Dermis blood vessel endothelial cell (primary cell): ENCODE data around the gene OR10G2. TPM values are rescaled to one million over a fixed set of nuclear protein-coding genes. Genes with fewer than 3 reads are reported as not detected.
"Not testable (repeated sequence)": the region's sequence is repeated elsewhere in the genome, so short reads cannot be mapped to it uniquely, and the experiment has no call there.

Experiments
- DNase-seq: peaks from one replicate; pipeline ENCODE4 v3.0.0; 2010
- total RNA-seq: library from RNA; depleted of rRNA; stranded (reverse); fragments of >200 nt; gene quantifications from 2 replicates; pipeline ENCODE4 v1.2.3, GENCODE V29; 2014

Gene OR10G2, protein sequence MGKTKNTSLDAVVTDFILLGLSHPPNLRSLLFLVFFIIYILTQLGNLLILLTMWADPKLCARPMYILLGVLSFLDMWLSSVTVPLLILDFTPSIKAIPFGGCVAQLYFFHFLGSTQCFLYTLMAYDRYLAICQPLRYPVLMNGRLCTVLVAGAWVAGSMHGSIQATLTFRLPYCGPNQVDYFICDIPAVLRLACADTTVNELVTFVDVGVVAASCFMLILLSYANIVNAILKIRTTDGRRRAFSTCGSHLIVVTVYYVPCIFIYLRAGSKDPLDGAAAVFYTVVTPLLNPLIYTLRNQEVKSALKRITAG
- total RNA-seq: not detected in 2 replicates

- DNase-seq: no peak
Observed at GRCh38 chr14:21634840-21635239, at the start of gene OR10G2. TSS of gene OR10G2 (minus strand) at chr14:21634940. CDS start at chr14:21634842, 98 bp downstream.

DNA sequence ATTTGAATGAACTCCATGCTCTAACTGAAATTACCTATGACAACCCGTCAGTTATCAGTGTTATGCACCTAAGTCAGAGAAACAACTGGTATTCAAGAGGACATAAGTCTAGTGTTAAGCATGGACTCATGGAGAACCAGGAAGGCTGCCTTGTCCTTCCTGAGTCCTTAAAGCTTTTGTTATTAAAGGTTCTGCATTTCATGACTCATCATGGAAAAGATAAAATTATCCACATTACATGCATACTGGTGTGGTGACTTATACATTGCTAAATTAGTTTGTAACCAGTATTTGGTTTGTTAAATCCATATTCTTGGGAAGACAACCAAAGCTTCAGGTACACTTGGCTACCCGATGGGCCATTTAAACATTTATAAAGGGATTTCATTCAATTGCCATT, 45.3 kb upstream of the OR10G2 start:
- DNase-seq: peak; percentile 53

DNA sequence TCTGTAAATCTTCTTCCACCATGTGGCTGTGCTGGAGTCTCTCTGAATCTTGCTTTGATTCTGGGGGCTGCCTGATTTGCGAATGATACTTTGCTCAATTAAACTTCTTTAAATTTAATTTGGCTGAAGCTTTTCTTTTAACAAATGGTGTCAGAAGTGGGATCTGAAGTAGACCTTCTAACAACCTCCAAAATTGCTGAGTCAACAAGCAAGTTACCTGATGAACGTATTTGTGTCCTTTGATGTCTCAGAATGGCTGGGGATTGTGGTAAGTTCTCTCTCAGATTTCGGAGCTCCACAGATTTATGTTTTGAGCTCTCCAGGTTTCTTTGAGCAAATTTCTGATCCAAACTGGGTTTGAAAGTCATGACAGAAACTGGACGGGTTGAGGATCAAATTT, 40.8 kb upstream of the OR10G2 start:
- DNase-seq: no peak

GRCh38 chr14:21673718-21674117, 39.0 kb upstream of the OR10G2 start, which contains the start of gene OR4E1:
TSS of gene OR4E1 (minus strand) at chr14:21673818. CDS start at chr14:21670935, 2,883 bp downstream.
- no peak for DNase-seq

DNA sequence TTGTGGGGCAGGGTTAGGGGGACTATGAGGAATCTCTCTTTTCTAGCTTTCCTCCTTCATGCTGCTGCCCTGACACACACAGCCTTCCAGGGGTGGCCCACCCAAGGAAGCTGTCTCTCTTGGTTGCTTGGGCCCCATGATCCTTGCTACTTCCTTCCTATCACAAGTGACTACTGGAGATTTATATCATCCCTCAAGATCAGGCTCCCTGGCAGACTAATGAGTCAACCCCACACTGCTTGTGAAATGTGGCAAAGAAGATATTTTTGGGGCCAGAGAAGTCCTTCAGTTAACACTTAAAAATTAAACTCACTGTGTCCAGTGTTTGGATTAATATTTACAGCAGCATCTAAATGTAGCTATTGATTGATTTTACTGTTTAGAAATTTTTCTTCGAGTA, 37.4 kb upstream of the OR10G2 start:
- peak; percentile 8 for DNase-seq

DNA sequence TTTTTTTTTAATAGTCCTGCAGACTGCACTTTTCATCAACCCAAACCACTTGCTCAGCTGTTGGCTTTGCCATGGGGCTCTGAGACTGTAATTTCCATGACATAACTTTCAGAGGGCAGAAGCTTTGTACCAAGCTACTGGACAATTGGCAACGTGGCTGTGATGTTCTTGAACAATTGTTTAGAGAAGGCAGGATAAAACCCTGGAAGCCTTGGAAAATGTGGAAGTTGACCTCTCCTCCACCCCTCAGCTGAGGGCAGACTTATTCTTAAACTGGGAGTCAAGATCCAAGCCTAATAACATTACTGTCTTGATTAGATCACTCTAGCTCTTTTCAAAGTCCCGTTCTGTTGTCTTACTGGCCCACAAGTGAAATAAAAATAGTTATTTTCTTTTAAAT, 36.6 kb upstream of the OR10G2 start:
- DNase-seq: peak; percentile 61

- DNase-seq: no peak
Observed at GRCh38 chr14:21669284-21669683, 34.5 kb upstream of the OR10G2 start.

DNA sequence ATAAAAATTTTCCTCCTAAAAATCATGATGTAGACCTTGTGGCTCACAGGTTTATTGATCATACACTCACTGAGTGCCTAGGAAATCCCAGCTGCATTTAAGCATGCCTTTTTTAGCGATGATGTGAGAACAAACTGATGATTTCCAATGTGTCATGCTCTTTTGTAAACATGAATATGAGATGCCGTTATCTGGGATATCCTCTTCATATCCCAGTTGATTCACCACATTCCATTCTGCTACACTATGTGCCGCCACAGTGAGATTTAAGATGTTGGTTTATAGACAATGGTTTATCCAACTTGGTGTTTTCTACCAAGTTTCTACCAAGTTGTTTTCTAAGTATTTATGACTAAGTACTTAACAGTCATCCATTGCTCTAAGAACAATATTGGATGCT, 33.6 kb upstream of the OR10G2 start:
- DNase-seq: peak; percentile 68

DNA sequence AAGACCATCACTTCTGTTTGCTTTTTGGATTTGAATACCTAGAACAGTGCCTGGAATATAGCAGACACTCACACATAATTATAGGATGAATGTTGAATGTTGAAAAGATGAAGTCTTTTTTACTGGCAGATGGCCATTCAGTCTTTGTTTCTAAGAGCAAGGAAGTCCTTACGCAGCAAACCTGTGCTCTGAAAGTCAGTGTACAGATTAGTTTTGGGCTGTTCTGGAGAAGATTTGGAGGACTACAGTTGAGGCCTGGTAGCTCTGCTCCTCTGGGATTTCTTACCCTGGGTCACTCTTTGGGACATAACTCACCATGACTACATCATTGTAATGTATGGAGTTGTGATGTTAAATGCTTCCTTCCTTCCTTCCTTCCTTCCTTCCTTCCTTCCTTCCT, 22.2 kb upstream of the OR10G2 start:
- DNase-seq: no peak

DNA sequence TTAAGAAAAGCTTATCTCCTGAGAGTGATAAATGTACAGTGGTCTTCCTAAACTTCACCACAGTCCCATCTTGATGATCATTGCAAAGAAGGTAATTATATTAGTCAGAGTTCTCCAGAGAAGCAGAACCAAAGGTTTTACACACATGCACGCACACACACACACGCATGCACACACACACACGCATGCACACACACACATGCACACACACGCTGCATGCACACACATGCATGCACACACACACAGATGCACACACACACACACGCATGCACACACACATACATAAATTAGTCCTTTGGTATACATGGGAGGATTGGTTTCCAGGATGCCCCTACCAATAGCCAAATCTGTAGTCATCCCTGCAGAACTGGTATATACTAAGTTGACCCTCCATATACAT, 19.5 kb upstream of the OR10G2 start:
- DNase-seq: no peak

- DNase-seq: no peak
Observed at GRCh38 chr14:21653331-21653885, 18.7 kb upstream of the OR10G2 start, which contains the start of gene OR4E2. TSS of gene OR4E2 (plus strand) at chr14:21653835. CDS start at chr14:21665083, 11,248 bp downstream.

- peak; percentile 16 for DNase-seq
Observed at GRCh38 chr14:21652209-21652808, 17.6 kb upstream of the OR10G2 start.

- DNase-seq: no peak
Observed at GRCh38 chr14:21647380-21647779, 12.6 kb upstream of the OR10G2 start.

DNA sequence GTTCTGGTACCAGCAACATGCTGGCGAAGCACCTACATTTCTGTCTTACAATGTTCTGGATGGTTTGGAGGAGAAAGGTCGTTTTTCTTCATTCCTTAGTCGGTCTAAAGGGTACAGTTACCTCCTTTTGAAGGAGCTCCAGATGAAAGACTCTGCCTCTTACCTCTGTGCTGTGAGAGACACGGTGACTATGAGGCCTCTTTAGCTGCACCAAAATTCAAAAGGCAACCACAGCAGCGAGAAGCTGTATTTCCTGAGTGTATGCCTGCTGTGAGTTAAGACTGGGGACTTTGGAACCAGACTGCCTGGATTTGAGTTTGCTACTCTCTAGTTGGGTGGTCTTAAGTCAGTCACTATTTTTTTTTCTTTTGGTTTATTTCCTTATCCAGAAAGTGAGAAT, 8.7 kb upstream of the OR10G2 start:
- DNase-seq: no peak

DNA sequence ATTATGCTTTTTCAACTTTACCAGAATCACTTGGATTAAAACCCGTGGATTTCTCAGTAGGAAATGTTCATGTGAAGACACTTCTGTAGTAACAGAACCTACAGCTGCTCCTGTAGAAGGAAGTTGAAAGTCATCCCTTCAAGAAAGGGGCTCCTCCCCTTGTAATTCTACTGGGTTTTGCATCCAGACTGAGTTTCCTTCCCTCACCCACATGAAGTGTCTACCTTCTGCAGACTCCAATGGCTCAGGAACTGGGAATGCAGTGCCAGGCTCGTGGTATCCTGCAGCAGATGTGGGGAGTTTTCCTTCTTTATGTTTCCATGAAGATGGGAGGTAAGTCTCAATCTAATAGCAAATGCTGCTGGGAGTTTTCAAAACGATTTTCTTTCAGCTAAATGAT, 7.9 kb upstream of the OR10G2 start:
- no peak for DNase-seq

- no peak for DNase-seq
Observed at GRCh38 chr14:21631084-21631483, 3.7 kb downstream of the OR10G2 start.

GRCh38 chr14:21630503-21630902, 4.2 kb downstream of the OR10G2 start:
- not testable (repeated sequence) for DNase-seq

DNA sequence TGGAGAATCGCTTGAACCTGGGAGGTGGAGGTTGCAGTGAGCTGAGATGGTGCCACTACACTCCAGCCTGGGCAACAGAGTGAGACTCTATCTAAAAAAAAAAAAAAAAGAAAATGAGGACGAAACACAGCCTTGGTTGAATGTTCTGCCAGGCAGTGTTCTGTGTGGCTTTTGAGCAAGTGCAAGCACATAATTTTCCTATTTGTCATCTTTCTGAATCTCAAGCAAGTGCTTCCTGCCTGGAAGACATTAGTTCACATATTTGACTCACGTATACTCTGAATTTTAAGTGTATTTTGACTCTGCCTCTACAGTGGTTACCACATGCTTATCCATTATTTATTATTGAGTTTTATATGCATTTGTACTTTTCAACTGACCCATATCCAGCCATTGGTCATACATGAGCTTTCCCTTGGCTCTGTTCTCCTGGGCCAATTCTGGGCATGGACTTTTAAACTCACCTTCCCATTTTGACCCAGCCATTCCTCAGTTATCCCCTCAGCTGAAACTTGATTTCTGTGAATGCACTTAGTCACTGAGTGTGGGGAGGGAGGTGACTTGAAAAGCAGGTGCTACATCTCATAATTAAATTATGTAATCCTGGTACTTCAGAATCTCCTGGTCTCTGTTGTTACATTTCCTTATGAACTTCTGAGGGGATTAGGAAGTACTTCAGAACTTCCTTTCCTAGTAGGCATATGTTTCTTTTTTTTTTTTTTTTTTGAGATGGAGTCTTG, 8.1 kb downstream of the OR10G2 start:
- no peak for DNase-seq

DNA sequence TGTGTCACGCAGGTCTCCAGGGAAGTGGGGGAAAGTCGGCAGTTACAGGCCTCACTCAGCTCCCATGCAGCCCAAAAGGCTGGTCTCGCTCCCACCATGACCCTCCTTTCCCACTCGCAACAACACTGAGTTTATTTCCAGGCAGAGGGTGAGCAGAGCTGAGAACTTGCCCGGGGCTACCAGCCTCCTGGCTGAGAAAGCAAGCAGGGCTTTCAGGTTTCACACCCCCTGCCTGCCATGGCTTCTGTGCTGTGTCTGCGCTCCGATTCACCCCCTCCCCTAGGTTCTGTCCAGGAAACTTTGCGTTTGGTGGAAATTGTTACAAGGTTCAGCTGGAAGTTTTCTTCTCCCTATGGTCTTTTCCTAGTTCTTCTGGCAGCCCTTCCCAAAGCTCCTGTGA, 17.1 kb downstream of the OR10G2 start:
- no peak for DNase-seq

DNA sequence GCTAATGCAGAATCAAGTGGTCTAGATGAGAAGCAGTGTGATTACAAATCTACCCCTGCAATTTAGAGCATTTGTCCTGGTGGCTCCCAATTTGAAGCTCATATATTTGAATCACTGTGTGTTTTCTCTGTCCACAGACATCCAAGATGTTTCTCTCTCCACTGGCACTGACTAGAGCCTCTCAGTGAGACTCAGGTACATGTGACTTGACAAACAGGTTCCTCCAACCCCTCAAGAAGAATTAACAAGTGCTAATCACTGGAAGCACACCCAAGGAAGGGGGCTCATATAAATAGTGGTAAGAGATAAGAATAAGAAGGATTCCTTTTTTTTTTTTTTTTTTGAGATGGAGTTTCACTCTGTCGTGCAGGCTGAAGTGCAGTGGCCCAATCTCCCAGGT, 20.5 kb downstream of the OR10G2 start:
- DNase-seq: no peak

- DNase-seq: no peak
Observed at GRCh38 chr14:21612324-21612723, 22.4 kb downstream of the OR10G2 start.

DNA sequence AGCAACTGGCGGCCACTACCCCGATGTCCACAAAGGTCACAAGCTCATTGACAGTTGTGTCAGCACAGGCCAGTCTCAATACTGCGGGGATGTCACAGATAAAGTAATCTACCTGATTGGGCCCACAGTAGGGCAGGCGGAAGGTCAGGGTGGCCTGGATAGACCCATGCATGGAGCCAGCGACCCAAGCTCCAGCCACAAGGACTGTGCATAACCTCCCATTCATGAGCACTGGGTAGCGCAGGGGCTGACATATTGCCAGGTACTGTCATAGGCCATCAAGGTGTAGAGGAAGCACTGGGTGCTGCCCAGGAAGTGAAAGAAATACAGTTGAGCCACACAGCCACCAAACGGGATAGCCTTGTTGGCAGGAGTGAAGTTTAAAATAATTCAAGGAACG, 32.6 kb downstream of the OR10G2 start:
- not testable (repeated sequence) for DNase-seq

- no peak for DNase-seq
Observed at GRCh38 chr14:21589317-21589716, 45.4 kb downstream of the OR10G2 start.
